Measurements from ENCODE around the gene GPR22.

DNA sequence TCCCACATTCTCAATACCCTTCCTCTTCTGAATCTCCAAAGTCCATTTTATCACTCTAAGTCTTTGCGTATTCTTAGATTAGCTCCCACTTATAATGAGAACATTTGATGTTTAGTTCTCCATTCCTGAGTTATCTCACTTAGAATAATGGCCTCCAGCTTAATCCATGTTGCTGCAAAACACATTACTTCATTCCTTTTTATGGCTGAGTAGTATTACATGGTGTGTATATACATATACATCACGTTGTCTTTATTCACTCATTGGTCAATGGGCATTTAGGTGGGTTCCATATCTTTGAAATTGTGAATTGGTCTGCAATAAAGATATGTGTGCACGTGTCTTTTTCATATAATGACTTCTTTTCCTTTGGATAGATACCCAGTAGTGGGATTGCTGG is 32.3 kb downstream of the GPR22 start:
- TF ChIP-seq, protein P1, sequence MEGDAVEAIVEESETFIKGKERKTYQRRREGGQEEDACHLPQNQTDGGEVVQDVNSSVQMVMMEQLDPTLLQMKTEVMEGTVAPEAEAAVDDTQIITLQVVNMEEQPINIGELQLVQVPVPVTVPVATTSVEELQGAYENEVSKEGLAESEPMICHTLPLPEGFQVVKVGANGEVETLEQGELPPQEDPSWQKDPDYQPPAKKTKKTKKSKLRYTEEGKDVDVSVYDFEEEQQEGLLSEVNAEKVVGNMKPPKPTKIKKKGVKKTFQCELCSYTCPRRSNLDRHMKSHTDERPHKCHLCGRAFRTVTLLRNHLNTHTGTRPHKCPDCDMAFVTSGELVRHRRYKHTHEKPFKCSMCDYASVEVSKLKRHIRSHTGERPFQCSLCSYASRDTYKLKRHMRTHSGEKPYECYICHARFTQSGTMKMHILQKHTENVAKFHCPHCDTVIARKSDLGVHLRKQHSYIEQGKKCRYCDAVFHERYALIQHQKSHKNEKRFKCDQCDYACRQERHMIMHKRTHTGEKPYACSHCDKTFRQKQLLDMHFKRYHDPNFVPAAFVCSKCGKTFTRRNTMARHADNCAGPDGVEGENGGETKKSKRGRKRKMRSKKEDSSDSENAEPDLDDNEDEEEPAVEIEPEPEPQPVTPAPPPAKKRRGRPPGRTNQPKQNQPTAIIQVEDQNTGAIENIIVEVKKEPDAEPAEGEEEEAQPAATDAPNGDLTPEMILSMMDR (conservative IDR thresholded peaks at IDR 0.05) = no peak
- TF ChIP-seq ZFX (IDR thresholded peaks at IDR 0.05) = no peak
